ENCODE measurements around the gene TCL1A.

DNA sequence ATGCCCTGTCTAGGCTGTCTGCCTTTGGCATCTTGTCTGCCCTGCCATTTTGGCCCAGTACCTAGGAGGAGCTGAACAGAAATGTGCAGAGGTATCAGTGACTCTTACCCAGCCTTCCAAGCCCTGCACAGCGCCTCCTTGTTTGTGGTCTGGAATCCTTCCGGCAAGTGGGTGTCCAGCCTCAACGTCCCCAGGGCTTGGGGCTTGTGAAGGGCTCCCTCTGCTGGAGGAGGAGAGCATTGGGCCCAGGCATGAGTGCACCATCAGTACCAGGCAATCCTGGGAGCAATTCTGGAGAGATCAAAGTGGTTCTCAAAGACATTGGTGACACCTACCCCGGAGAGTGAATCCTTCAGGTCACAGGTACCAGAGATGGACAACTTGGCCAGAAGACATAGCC, 30.1 kb downstream of the TCL1A start:
- peak in 4 of 5 experiments; percentile 39 to 53 (median 44) for TF ChIP-seq CTCF (IDR thresholded peaks at IDR 0.05)
- no peak for TF ChIP-seq POLR2AphosphoS5 (IDR thresholded peaks at IDR 0.05)
- TF ChIP-seq POLR2A (IDR thresholded peaks at IDR 0.05) = no peak

All from transverse colon (tissue), 4 donors.